A673 (cell line): ENCODE results near the gene RITA1.

ENCODE experiments used
- CTCF ChIP-seq: fragments of 300-800, 200-600 bp; sonication (generic); conservative IDR thresholded peaks from 2 replicates; pipeline ENCODE4 v1.5.1; 2017; ENCODE audit warnings: low read depth, mild to moderate bottlenecking, antibody characterized with exemption, low read length, moderate library complexity, mixed read lengths
- EZH2 ChIP-seq: fragments of 200-600 bp; sonication (generic); IDR thresholded peaks from 2 replicates; pipeline ENCODE4 v1.6.1; 2017; ENCODE audit warnings: borderline replicate concordance, low read depth, mild to moderate bottlenecking, mixed read lengths, antibody characterized with exemption, low read length; ENCODE audit not compliant: poor library complexity, severe bottlenecking

DNA sequence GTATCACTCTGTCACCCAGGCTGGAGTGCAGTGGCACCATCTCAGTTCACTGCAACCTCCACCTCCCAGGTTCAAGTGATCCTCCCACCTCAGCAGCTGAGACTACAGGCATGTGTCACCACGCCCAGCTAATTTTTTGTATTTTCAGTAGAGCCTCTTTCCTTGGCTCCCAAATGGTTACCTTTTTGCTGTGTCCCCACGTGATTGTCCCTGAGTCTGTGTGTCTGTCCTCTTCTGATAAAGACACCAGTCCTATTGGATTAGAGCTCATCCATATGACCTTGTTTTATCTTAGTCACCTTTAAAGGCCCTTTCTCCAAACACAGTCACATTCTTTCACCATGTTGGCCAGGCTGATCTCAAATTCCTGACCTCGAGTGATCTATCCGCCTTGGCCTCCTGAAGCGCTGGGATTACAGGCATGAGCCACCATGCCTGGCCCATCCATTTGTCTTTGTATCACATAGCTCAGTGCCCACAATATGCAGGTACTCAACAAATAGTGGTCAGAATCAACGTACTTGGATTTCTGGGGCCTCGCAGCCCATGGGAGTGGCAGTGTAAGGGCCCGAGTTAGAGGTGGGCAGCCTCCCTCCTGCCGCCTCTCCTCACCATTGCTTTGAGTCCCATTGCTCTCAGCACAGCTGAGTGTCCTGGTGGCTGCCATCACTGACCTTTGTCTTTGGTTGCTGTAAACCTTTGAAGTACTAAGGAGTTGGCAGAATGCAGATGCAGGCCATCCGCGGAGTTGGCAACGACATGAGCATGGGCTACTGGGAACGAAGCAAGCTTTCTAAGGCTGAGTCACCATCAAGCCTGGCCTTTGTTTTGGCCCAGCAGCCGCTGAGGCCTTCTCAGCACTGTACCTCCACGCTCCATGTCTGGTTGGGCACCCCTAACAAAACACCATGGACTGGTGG, 45.1 kb downstream of the RITA1 start:
- TF ChIP-seq CTCF: no peak
- TF ChIP-seq EZH2: no peak
